ENCODE measurements around the gene FAM131C. TPM values are rescaled to one million over a fixed set of nuclear protein-coding genes. Genes with fewer than 3 reads are reported as not detected.

The FAM131C gene
- total RNA-seq, 2 experiments from 2014 or later, result 5.1 to 5.6 TPM

- Mint-ChIP-seq H3K27me3 (peaks cover 18% of the 10 kb centered on the region), H3K9me3 (no peaks in the 10 kb centered on the region), H3K4me1 (peaks cover 13% of the 10 kb centered on the region), H3K36me3 (ENCODE audit: low read depth) (no peaks in the 10 kb centered on the region), H3K4me3 (no peak overlapping the region), H3K27ac (no peak overlapping the region)
- POLR2A ChIA-PET, result no interaction called here
- CTCF ChIA-PET, result interaction anchor here (0.6 to 1.7 kb wide), 9 partner anchors 11 to 179 kb away, joined by 3 to 9 read pairs (median 3); partner anchors contain the start of gene ZBTB17
- no peak for DNase-seq
These were observed 63.8 kb downstream of the FAM131C start for GRCh38 chr1:16009678-16010077.

GRCh38 chr1:16009030-16009460 is 64.4 kb downstream of the FAM131C start:
- Mint-ChIP-seq H3K4me1 (peaks cover 13% of the 10 kb centered on the region), H3K36me3 (ENCODE audit: low read depth) (no peaks in the 10 kb centered on the region), H3K27me3 (peaks cover 13% of the 10 kb centered on the region), H3K27ac (no peak overlapping the region), H3K4me3 (no peak overlapping the region), H3K9me3 (no peaks in the 10 kb centered on the region)
- peak; percentile 76 for DNase-seq
- POLR2A ChIA-PET, result no interaction called here
- CTCF ChIA-PET, result interaction anchor here (0.6 to 1.7 kb wide), 8 partner anchors 12 to 180 kb away, joined by 3 to 9 read pairs (median 3); partner anchors contain the start of gene ZBTB17

Other genes starting within 250 kb of the FAM131C start
- 10 to 100 TPM; 52.1 to 52.5 TPM for gene SPEN, start 225.9 kb downstream of the FAM131C start, total RNA-seq
- 10 to 100 TPM; 43.8 to 48.0 TPM for gene ZBTB17, start 97.5 kb downstream of the FAM131C start, total RNA-seq
- not detected for gene SRARP, start 69.4 kb downstream of the FAM131C start, total RNA-seq
- not detected for gene HSPB7, start 55.6 kb downstream of the FAM131C start, total RNA-seq
- gene CLCNKA, start 51.6 kb downstream of the FAM131C start, total RNA-seq, result under 1 TPM; 0.13 to 0.20 TPM
- not detected for gene CLCNKB, start 29.9 kb downstream of the FAM131C start, total RNA-seq
- not detected for gene EPHA2, start 82.4 kb upstream of the FAM131C start, total RNA-seq
- 1 to 10 TPM; 6.9 to 7.6 TPM for gene ARHGEF19, start 139.0 kb upstream of the FAM131C start, total RNA-seq
- 1 to 10 TPM; 7.9 to 8.7 TPM for gene CPLANE2, start 163.5 kb upstream of the FAM131C start, total RNA-seq

Data from activated CD4-positive, alpha-beta memory T cell treated with anti-CD3 and anti-CD28 coated beads, Interleukin-2, amount 10 ng/mL, durations not matched to agents 7 days and 5 days (primary cell).